GM18519 (cell line): Measurements from ENCODE around the gene UBA7.
A peak's percentile ranks its signal among the peaks of the same experiment; 100 is the strongest.

ENCODE experiments used
- ATAC-seq: cut with Tn5 transposase; IDR thresholded peaks from one replicate; pipeline ENCODE4 v1.9.1; 2021; ENCODE audit warnings: mild to moderate bottlenecking, moderate library complexity; ENCODE audit not compliant: unreplicated experiment, low FRiP score

The UBA7 gene

GRCh38 chr3:49806850-49807249, 6.9 kb downstream of the UBA7 start:
- ATAC-seq = no peak

- no peak for ATAC-seq
Measured at GRCh38 chr3:49805897-49806701, 7.7 kb downstream of the UBA7 start.

DNA sequence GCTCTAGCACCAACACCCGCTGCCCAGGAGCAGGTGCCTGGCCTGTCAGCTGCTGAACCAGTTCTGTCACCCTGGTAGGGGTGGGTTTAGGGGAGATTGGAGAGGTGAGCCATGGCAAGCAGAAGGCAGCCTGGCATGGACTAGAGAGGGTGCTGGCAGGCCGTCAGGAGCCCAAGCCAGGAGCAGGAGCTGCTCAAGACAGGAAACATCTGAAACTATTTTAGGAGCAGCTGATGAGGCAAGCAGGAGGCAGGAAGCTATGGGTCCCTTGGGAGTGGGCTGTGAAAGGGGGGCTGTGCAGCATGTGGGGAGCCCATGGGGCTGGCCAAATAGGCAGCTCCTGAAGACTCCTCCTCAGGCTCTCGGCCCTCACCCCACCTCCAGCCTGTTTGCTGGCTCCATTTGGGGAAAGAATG, 8.4 kb downstream of the UBA7 start:
- ATAC-seq = no peak

DNA sequence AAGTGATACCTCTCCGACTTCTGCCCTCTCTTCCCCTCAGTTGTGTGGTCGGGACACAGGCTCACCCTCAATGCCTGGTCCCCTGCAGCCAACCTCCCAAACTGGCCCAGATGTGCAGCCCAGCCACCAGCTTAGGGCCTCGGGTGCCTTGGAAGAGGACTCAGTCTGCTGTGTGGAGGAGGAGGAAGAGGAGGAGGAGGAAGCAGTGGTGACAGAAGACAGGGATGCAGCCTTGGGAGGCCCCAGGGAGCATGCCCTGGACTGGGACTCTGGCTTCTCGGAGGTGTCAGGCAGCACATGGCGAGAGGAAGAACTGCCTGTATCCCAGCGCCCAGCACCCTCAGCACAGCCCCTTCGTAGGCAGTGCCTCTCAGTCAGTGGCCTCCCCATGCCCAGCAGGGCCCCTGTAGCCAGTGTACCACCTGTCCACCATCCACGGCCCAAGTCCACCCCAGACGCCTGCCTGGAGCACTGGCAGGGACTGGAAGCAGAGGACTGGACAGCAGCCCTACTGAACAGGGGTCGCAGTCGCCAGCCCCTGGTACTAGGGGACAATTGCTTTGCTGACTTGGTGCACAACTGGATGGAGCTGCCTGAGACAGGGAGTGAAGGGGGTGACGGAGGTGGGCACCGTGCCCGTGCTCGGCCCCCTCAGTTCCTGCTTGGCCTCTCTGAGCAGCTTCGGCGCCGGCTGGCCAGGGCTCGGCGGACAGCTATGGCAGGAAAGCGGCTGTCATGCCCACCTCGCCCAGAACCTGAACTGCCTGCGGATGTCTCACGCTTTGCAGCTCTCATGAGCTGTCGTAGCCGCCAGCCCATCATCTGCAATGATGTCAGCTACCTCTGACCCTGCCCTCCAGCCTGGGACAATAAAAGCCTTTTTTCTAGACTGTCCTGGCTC, 9.4 kb downstream of the UBA7 start:
- ATAC-seq = no peak

DNA sequence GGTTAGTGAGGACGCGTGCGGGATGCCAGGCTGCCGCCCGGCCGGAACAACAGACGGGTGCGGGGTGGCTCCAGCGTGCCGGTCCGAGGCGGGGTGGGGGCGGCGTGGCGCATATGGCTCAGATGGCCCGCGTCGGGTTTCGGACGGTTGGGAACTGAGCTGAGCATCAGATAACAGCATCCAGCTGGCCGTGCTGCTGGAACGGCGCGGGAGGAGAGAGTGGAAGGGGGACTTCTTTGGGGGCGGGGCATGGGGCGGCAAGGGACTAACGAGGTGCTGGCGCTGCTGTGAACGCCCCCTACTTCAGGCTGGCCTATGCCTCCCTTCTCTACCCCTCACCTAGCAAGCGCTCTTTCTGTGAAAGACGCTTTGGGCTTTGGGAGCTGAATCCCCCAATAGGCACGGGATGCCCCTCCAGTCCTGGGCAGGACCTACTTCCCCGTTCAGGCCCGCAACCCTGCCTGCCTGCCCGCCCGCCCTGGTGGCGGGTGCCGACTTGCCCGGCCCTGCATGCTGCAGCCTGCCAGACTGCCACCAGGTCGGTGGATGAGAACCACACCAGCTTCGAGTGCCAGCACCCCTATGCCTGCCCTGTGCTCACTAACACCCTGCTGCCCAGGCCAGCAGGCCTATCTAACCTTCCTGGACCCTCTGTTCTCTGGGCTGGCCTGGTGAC, 10.2 kb downstream of the UBA7 start:
- no peak for ATAC-seq

DNA sequence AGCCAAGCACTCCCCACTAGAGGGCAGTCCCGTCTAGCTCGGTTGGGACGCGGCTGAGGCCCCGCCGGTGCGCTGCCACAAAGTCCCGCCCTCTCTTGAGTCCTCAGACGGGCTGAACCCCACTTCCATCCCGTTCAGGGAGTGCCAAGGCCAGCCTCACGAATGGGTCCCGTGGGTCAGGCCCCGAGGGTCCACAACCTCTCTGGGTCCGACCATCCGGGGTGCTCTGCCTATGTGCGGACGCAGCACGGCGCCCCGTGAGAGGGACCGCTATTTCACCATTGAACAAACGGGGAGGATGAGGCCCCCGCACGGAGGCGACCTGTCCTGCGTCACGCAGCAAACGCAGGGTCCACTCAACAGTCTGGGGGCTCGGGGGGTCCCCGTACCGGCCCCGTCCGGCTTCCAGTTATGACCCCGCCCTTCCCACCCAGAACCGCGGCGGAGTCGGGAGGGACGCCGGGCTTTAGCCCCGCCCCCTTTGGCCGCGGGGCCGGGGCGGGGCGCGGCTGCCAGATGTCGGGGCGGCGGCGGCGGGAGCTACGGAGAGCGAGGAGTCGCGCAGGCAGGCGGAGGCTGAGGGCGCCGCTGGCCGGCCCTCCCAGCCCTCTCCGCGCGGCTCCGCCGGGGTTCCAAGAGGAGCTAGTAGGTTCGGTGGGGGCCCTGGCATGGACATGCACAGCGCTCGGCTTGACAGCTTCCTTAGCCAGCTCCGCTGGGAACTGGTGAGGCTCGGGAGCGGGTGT, 10.9 kb downstream of the UBA7 start, which contains the start of gene INKA1:
INKA1 (plus strand) TSS at position 543 of the 746 bp plus-strand sequence; CDS start at position 675, 132 bp downstream.
- ATAC-seq = peak; percentile 35

- no peak for ATAC-seq
Measured at GRCh38 chr3:49801160-49801559, 12.6 kb downstream of the UBA7 start.

- ATAC-seq = no peak
Measured at GRCh38 chr3:49799761-49800160, 14.0 kb downstream of the UBA7 start, which contains the start of gene CDHR4. Gene CDHR4 (minus strand): TSS chr3:49799873. CDS start chr3:49799812, 61 bp downstream.

DNA sequence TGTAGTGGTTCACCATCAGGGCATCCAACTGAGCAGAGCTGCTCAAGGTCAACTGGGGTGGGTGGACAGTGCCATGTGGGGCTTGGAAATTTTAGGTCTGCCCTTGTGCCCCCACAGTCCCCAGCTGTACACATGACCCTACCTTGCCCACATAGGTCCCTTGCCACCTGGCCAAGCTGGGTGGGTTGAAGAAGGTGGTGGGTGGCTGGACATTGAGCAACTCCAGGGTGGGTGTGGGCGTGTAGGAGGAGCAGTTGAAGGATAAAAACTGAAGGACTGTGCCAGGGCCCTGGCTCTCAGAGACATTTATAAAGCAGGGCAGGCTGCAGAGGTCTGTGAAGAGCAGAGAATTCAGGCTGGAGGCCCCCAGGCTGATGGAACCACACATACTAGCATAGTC, 14.6 kb downstream of the UBA7 start:
- ATAC-seq = no peak

DNA sequence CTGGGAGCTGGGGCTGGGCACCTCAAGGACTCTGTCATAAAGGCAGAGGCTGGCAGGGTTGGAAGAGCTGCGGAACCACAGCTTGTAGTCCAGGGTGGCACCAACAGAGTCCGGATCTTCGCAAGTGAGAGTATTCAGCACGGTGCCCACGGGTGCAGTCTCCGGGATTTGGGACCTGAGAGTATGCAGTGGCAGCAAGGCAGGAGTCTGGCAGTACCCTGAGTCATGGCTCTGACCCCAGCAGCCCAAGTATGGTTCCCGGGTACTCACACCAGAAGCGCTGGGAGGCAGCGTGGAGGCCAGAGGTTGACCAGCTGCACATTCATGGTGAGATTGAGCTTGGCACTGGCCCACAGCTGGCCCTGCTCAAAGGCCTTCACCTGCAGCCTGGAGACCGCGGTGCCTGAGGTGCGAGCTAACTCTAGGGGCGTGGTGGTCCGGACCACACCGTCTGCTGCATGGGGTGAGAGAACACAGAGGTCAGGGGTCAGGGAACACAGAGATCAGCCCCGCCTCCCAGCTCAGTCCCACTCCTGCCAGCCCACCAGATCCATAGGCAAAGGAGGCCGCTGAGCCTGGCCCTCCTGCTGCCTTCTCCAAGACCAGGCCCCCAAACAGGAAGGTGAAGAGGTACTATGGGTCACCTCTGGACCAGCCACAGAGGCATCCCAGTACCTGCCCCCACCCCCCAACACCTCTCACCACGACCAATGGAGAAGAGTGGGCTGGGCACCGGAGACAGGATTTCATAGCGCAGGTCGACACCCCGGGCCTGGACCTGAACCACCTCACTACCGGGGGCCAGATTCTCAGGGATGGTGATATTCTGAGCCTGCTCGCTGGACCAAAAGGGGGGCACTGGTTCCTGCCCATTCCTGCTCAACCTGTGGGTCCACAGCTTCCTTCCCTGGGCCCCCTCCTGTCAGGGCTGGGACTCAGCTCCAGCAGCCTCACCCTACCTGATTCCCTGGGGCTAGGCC, 18.5 kb downstream of the UBA7 start:
- ATAC-seq = no peak

DNA sequence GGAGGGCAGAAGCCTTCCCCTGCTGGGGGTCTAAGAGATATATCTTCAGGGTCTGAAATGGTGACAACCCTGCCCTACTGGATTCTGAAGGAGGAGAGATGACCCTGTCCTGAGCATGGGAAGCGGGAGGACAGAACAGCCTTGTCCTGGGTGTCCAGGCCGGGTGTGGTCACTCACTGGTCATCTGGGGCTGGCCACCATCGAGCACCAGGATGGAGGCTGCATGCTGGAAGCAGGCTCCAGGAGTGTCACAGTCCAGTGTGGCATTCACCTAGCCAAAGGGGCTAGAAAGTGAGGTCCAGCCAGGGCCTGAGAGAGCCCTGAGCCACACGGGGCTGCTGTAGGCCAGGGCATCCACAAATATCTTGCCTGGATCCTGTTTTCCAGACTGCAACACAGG, 19.3 kb downstream of the UBA7 start:
- no peak for ATAC-seq

GRCh38 chr3:49793486-49794085, 20.2 kb downstream of the UBA7 start:
- no peak for ATAC-seq

DNA sequence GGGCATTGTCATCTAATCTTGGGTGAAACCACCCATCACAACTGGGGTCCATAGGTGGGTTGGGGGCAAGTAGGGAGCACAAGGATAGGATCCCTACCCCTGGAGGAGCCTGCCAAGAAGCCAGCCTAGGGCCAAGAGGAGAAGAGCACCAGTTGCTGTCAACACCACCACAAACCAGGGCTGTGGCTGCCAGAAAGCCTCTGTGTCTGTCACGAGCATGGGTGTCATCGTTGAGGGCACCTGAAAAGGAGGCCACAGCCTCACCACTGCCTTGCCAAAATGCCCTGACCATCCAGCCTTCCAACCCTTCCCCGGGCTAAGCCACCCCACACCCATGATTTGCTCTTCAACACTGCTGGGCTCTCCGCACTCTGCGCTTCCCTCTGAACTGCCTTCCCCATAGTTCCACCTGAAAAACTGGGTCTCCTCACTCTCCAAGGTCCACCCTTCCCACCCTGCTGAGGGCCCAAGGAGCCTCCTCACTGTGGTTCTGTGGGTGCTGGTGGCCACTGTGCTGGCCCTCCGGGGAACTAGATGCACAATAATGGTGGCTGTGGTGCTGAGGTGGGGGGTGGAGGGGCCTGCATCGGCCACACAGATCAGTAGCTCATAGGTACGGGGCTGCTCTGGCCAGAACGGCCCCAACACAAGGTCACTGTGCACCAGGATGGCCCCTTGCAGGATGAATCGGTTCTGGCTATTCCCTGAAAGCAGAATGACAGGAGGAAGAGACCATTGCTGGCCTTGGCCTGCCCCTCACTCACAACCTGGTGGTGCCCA, 21.2 kb downstream of the UBA7 start:
- no peak for ATAC-seq

DNA sequence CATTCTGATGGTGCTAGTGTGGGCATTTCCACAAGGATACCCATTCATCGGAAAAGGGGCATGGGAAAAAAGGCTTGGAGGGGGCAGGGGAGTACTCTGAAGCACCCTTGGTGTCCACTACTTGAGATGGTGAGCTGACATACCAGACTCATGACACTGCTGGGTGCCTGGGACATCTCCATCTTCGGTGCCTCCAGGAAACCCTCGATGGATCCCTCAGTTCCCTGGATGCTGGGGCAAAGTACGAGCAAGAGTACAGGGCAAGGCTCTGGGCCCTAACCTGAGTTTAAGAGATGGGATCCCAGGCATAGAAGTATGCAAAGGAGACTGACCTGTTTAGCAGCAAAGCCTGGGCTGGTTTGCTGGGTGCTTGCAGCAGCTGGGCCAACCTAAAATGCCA, 22.2 kb downstream of the UBA7 start:
- ATAC-seq = no peak

GRCh38 chr3:49790626-49791411, 22.9 kb downstream of the UBA7 start:
- no peak for ATAC-seq

DNA sequence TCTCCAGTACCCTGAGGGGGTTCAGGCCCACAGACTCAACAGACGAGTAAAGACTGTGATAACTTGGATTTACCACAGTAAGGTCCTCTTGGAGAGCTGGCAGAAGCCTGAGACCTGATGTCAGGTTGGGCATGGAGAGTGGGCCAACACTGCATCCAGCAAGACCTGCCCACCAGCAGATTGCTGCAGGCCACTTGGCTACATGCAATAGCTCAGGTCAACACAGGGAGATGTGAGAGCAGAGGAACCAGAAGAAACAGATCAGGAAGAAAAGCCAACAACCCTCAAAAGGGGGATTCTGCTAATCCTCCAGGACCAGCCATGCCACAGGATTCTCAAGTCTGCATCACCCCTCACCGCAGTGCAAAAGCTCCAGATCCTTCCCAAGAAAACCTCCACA, 25.7 kb downstream of the UBA7 start:
- ATAC-seq = no peak

- no peak for ATAC-seq
Measured at GRCh38 chr3:49787536-49787935, 26.2 kb downstream of the UBA7 start.
